ENCODE measurements around the gene XPR1.

Gene XPR1

GRCh38 chr1:180916771-180917170 lies 284.9 kb downstream of the XPR1 start:
- DNase-seq (ENCODE audit: low read depth) = no peak

- no peak for DNase-seq (ENCODE audit: low read depth)
Observed at GRCh38 chr1:180917306-180918065, 285.7 kb downstream of the XPR1 start.

- DNase-seq (ENCODE audit: low read depth) = no peak
Observed at GRCh38 chr1:180918519-180918918, 286.7 kb downstream of the XPR1 start.

- no peak for DNase-seq (ENCODE audit: low read depth)
Observed at GRCh38 chr1:180919183-180919700, 287.4 kb downstream of the XPR1 start.

GRCh38 chr1:180920193-180920592 lies 288.4 kb downstream of the XPR1 start:
- no peak for DNase-seq (ENCODE audit: low read depth)

GRCh38 chr1:180920702-180921101 lies 288.9 kb downstream of the XPR1 start:
- DNase-seq (ENCODE audit: low read depth) = no peak

- DNase-seq (ENCODE audit: low read depth) = no peak
Observed at GRCh38 chr1:180921386-180921785, 289.6 kb downstream of the XPR1 start.

GRCh38 chr1:180921891-180922630 lies 290.2 kb downstream of the XPR1 start:
- DNase-seq (ENCODE audit: low read depth) = no peak

- no peak for DNase-seq (ENCODE audit: low read depth)
Observed at GRCh38 chr1:180922631-180923015, 290.8 kb downstream of the XPR1 start.

- no peak for DNase-seq (ENCODE audit: low read depth)
Observed at GRCh38 chr1:180923021-180923841, 291.4 kb downstream of the XPR1 start.

- no peak for DNase-seq (ENCODE audit: low read depth)
Observed at GRCh38 chr1:180923887-180924286, 292.1 kb downstream of the XPR1 start.

- no peak for DNase-seq (ENCODE audit: low read depth)
Observed at GRCh38 chr1:180924939-180925338, 293.1 kb downstream of the XPR1 start.

GRCh38 chr1:180925471-180926051 lies 293.7 kb downstream of the XPR1 start:
- DNase-seq (ENCODE audit: low read depth) = no peak

GRCh38 chr1:180926164-180926981 lies 294.6 kb downstream of the XPR1 start:
- no peak for DNase-seq (ENCODE audit: low read depth)

GRCh38 chr1:180927348-180927747 lies 295.5 kb downstream of the XPR1 start:
- DNase-seq (ENCODE audit: low read depth) = no peak

GRCh38 chr1:180927841-180928240 lies 296.0 kb downstream of the XPR1 start:
- DNase-seq (ENCODE audit: low read depth) = no peak

GRCh38 chr1:180928331-180929230 lies 296.8 kb downstream of the XPR1 start:
- no peak for DNase-seq (ENCODE audit: low read depth)

- no peak for DNase-seq (ENCODE audit: low read depth)
Observed at GRCh38 chr1:180929389-180929788, 297.6 kb downstream of the XPR1 start.

GRCh38 chr1:180930687-180931086 lies 298.9 kb downstream of the XPR1 start:
- no peak for DNase-seq (ENCODE audit: low read depth)

- no peak for DNase-seq (ENCODE audit: low read depth)
Observed at GRCh38 chr1:180931529-180931928, 299.7 kb downstream of the XPR1 start.

All from activated T-cell treated with anti-CD3 and anti-CD28 coated beads for 24 hours (primary cell).